HEK293 (cell line): ENCODE results near the gene AFF3.

Source experiments
- CTCF ChIA-PET: fragments of 350-600 bp; formaldehyde crosslinking; extraction: SDS; loops from one replicate; lab custom pipeline; 2021; ENCODE audit warnings: antibody characterized with exemption; lab: Yijun Ruan, JAX
- POLR2A ChIA-PET: fragments of 300-600 bp; formaldehyde crosslinking; extraction: SDS; loops from one replicate; lab custom pipeline; 2020; ENCODE audit warnings: antibody characterized with exemption, inconsistent platforms; lab: Yijun Ruan, JAX
- H3K27ac ChIP-seq: fragments of 200-500 bp; sonication (Bioruptor generic); 2 replicates; pipeline ENCODE4 v1.5.1; 2014; ENCODE audit warnings: low read depth, low read length, control low read depth, inconsistent platforms; ENCODE audit errors: extremely low read depth
- H3K36me3 ChIP-seq, 2 experiments: fragments of 200-500 bp in 1 of 2; sonication (Bioruptor generic) in 1 of 2; 1 replicate in 1 of 2; 2 replicates in 1 of 2; pipeline ENCODE4 v1.5.1; 2014 to 2017; ENCODE audit warnings: inconsistent platforms in 2 of 2, low read length in 2 of 2; ENCODE audit not compliant: control insufficient read depth in 2 of 2, insufficient read depth in 1 of 2
- H3K4me1 ChIP-seq: fragments of 200-500 bp; sonication (Bioruptor generic); 2 replicates; pipeline ENCODE4 v1.5.1; 2014; ENCODE audit warnings: mild to moderate bottlenecking, low read length, inconsistent platforms; ENCODE audit not compliant: control insufficient read depth, insufficient read depth
- H3K4me3 ChIP-seq: 2 replicates; pipeline ENCODE4 v1.5.1; 2011; ENCODE audit warnings: low read depth, mild to moderate bottlenecking, control low read depth, low read length, moderate library complexity
- H3K9me3 ChIP-seq: fragments of 200-500 bp; sonication (Bioruptor generic); 2 replicates; pipeline ENCODE4 v1.5.1; 2014; ENCODE audit warnings: low read depth, low read length, inconsistent platforms; ENCODE audit not compliant: control insufficient read depth, insufficient read depth
- GLIS1 ChIP-seq: fragments of 450-650 bp; formaldehyde crosslinking; IDR thresholded peaks from 2 replicates; pipeline ENCODE4 v1.5.1; 2016; ENCODE audit warnings: missing biosample characterization, missing genetic modification characterization
- HOXA7 ChIP-seq: sonication (generic); formaldehyde crosslinking; IDR thresholded peaks from 2 replicates; pipeline ENCODE4 v1.8.1; 2022; ENCODE audit warnings: missing genetic modification reagents, borderline replicate concordance
- ZBTB20 ChIP-seq: fragments of 450-650 bp; formaldehyde crosslinking; IDR thresholded peaks from 2 replicates; pipeline ENCODE4 v1.5.1; 2016; ENCODE audit warnings: missing biosample characterization, missing genetic modification characterization
- ZIC2 ChIP-seq: fragments of 450-650 bp; formaldehyde crosslinking; IDR thresholded peaks from 2 replicates; pipeline ENCODE4 v1.5.1; 2016; ENCODE audit warnings: missing biosample characterization, missing genetic modification characterization
- ZNF140 ChIP-seq: fragments of 450-650 bp; formaldehyde crosslinking; IDR thresholded peaks from 2 replicates; pipeline ENCODE4 v1.5.1; 2016; ENCODE audit warnings: missing biosample characterization, missing genetic modification characterization
- ZNF302 ChIP-seq: fragments of 450-650 bp; formaldehyde crosslinking; IDR thresholded peaks from 2 replicates; pipeline ENCODE4 v1.5.1; 2016; ENCODE audit warnings: missing biosample characterization, missing genetic modification characterization, low read depth
- ZNF335 ChIP-seq: fragments of 450-650 bp; formaldehyde crosslinking; conservative IDR thresholded peaks from 2 replicates; pipeline ENCODE4 v1.5.1; 2016; ENCODE audit warnings: missing biosample characterization, missing genetic modification characterization
- ZNF366 ChIP-seq: fragments of 450-650 bp; formaldehyde crosslinking; conservative IDR thresholded peaks from 2 replicates; pipeline ENCODE4 v1.5.1; 2016; ENCODE audit warnings: missing biosample characterization, missing genetic modification characterization
- ZNF529 ChIP-seq: fragments of 450-650 bp; formaldehyde crosslinking; IDR thresholded peaks from 2 replicates; pipeline ENCODE4 v1.5.1; 2017; ENCODE audit warnings: missing genetic modification characterization, missing biosample characterization; ENCODE audit not compliant: insufficient replicate concordance
- ZNF549 ChIP-seq: fragments of 450-650 bp; IDR thresholded peaks from 2 replicates; pipeline ENCODE4 v1.5.1; 2018; ENCODE audit warnings: missing biosample characterization, missing genetic modification characterization, mild to moderate bottlenecking, inconsistent platforms, moderate library complexity
- ZNF558 ChIP-seq: fragments of 450-650 bp; formaldehyde crosslinking; IDR thresholded peaks from 2 replicates; pipeline ENCODE4 v1.5.1; 2016; ENCODE audit warnings: missing biosample characterization, missing genetic modification characterization
- ZNF677 ChIP-seq: fragments of 450-650 bp; IDR thresholded peaks from 2 replicates; pipeline ENCODE4 v1.5.0; 2018; ENCODE audit warnings: missing biosample characterization, mild to moderate bottlenecking, missing genetic modification characterization, moderate library complexity
- ZNF777 ChIP-seq: fragments of 450-650 bp; formaldehyde crosslinking; IDR thresholded peaks from 2 replicates; pipeline ENCODE4 v1.5.1; 2017; ENCODE audit warnings: missing biosample characterization, missing genetic modification characterization, borderline replicate concordance
- TF ChIP-seq, protein P1 (sequence below): fragments of 450-650 bp; formaldehyde crosslinking; conservative IDR thresholded peaks from 2 replicates; pipeline ENCODE4 v1.5.1; 2016; ENCODE audit warnings: low read depth, missing biosample characterization, missing genetic modification characterization

Gene AFF3

DNA sequence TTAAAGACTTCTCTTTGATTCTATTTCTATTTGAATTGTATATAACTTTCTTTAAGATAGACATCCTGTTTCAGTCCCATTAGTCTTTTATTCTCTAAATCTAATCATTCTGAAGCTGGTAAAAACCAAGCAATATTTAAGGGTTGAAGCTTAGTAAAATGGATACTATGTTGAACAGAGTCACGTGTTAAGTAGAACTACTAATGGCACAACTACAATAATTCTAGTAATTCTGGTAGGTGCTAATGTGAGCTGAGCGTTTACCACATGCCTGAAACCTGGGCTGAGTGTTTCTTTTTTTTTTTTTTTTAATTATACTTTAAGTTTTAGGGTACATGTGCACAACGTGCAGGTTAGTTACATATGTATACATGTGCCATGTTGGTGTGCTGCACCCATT is 8.9 kb upstream of the AFF3 start:
- TF ChIP-seq GLIS1 (tag by site-specific recombination), result no peak
- no peak for TF ChIP-seq ZIC2
- no peak for TF ChIP-seq HOXA7 (CRISPR knock-in tag)
- TF ChIP-seq ZNF140 (tag by site-specific recombination), result no peak
- TF ChIP-seq ZNF549 (tag by site-specific recombination), result no peak
- no peak for TF ChIP-seq ZBTB20 (tag by site-specific recombination)
- TF ChIP-seq ZNF529 (tag by site-specific recombination), result no peak
- no peak for TF ChIP-seq ZNF558 (tag by site-specific recombination)
- no peak for TF ChIP-seq ZNF777 (tag by site-specific recombination)
- TF ChIP-seq ZNF335 (tag by site-specific recombination), result no peak
- TF ChIP-seq ZNF366 (tag by site-specific recombination), result no peak
- TF ChIP-seq, protein P1, sequence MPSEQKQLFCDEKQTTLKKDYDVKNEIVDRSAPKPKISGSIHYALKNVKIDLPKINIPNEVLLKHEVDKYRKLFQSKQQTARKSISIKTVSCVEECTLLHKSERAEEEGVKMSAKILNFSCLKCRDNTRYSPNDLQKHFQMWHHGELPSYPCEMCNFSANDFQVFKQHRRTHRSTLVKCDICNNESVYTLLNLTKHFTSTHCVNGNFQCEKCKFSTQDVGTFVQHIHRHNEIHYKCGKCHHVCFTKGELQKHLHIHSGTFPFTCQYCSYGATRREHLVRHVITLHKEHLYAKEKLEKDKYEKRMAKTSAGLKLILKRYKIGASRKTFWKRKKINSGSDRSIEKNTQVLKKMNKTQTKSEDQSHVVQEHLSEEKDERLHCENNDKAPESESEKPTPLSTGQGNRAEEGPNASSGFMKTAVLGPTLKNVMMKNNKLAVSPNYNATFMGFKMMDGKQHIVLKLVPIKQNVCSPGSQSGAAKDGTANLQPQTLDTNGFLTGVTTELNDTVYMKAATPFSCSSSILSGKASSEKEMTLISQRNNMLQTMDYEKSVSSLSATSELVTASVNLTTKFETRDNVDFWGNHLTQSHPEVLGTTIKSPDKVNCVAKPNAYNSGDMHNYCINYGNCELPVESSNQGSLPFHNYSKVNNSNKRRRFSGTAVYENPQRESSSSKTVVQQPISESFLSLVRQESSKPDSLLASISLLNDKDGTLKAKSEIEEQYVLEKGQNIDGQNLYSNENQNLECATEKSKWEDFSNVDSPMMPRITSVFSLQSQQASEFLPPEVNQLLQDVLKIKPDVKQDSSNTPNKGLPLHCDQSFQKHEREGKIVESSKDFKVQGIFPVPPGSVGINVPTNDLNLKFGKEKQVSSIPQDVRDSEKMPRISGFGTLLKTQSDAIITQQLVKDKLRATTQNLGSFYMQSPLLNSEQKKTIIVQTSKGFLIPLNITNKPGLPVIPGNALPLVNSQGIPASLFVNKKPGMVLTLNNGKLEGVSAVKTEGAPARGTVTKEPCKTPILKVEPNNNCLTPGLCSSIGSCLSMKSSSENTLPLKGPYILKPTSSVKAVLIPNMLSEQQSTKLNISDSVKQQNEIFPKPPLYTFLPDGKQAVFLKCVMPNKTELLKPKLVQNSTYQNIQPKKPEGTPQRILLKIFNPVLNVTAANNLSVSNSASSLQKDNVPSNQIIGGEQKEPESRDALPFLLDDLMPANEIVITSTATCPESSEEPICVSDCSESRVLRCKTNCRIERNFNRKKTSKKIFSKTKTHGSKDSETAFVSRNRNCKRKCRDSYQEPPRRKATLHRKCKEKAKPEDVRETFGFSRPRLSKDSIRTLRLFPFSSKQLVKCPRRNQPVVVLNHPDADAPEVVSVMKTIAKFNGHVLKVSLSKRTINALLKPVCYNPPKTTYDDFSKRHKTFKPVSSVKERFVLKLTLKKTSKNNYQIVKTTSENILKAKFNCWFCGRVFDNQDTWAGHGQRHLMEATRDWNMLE (tag by site-specific recombination), result no peak
- POLR2A ChIA-PET, result interaction anchor here (0.6 kb wide), 1 partner anchor 883 kb away, joined by 3 read pairs; no protein-coding TSS in a partner anchor
- no peak overlapping the region for H3K4me3 ChIP-seq
- no peaks in the 10 kb centered on the region for H3K36me3 ChIP-seq
- H3K9me3 ChIP-seq, result no peaks in the 10 kb centered on the region
- H3K27ac ChIP-seq, result no peak overlapping the region
- no peaks in the 10 kb centered on the region for H3K4me1 ChIP-seq
- CTCF ChIA-PET, result no interaction called here

DNA sequence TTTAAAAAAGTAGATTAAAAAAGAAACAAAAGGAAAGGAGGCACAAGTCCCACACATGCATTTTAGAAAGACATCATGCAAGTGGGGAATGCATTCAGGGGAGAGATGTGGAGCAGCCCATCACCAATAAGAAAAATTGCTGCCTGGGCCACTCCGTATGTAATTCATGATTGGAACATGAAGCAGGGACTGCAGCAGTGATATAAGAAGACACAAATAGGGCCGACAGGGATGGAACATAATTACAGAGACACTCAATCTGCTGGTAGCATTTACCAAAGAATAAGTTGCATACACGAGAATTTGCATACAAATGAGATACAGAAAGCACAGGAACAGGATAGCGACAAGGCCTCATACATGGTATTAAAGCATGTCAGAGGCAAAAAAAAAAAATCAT is 6.5 kb upstream of the AFF3 start:
- no peak overlapping the region for H3K27ac ChIP-seq
- no peaks in the 10 kb centered on the region for H3K4me1 ChIP-seq
- no peaks in the 10 kb centered on the region for H3K9me3 ChIP-seq
- POLR2A ChIA-PET, result no interaction called here
- TF ChIP-seq, protein P1 (tag by site-specific recombination), result no peak
- no peak for TF ChIP-seq ZNF677
- TF ChIP-seq GLIS1 (tag by site-specific recombination), result no peak
- TF ChIP-seq ZNF302 (tag by site-specific recombination), result no peak
- no peak overlapping the region for H3K4me3 ChIP-seq
- CTCF ChIA-PET, result no interaction called here
- no peaks in the 10 kb centered on the region for H3K36me3 ChIP-seq
